HG02852 (cell line): ENCODE measurements around the gene PLAGL1.
"Not testable (repeated sequence)": the region's sequence is repeated elsewhere in the genome, so short reads cannot be mapped to it uniquely, and the experiment has no call there.

Source experiments
- ATAC-seq: cut with Tn5 transposase; IDR thresholded peaks from one replicate; pipeline ENCODE4 v1.9.1; 2021; ENCODE audit warnings: mild to moderate bottlenecking, moderate library complexity; ENCODE audit not compliant: unreplicated experiment

The PLAGL1 gene

GRCh38 chr6:144008120-144008811 lies at the start of gene PLAGL1:
Gene PLAGL1 (minus strand): TSS chr6:144008259. CDS start chr6:143948136, 60,123 bp downstream.
- ATAC-seq, result peak; percentile 74

DNA sequence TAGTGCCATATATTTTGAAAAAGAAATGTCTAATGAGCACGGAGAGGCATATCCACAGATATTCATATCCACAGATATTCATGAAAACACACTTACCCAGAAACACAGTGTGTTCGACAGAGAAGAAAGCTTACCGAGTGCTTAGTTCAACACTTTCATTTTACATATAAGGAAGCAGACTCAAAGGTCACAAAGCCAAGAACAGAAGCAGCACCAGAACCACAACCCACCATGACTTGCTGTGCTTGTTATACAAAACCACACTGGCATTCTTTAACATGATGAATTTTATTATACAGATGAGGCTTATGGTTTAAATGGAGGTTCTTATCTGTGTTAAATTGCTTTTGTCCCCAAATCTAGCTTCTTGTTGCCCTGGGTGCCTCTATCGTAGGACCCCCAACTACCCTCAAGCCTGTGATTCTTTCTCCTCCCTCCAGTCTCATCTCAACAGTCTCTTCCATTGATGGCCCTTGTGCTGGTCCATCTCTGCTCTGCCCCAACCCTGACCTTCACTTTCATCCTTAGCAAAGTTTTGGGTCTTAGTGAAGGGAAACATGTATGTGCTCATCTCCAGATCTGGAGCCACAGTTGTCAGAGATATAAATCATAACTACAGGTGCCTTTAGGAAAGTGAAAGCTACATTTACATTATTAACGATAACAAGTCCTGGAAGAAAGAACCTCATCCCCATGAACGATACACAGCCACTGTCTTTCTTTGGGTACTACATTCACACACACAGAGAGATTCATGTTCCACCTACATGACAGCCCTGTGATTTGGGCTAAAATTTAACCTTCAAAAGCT lies 47.3 kb upstream of the PLAGL1 start:
- peak; percentile 88 for ATAC-seq

DNA sequence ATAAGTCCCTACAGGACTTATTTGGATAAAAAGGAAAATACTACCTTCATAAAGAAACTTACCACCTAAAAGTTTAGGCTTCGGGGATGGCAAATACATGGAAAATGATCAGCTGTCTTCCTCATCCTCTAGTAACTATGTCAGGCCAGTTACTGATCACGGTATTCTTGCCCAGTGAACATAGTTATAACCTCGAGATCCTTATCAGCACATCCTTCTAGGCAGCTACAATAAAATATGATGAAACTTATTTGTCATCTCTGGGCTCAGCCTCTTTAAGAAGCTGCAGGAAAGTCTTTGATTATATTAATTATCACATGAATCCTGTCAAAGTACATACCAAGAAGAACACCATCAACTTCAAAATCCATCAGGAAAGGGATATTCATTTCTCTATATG lies 45.5 kb upstream of the PLAGL1 start:
- no peak for ATAC-seq

DNA sequence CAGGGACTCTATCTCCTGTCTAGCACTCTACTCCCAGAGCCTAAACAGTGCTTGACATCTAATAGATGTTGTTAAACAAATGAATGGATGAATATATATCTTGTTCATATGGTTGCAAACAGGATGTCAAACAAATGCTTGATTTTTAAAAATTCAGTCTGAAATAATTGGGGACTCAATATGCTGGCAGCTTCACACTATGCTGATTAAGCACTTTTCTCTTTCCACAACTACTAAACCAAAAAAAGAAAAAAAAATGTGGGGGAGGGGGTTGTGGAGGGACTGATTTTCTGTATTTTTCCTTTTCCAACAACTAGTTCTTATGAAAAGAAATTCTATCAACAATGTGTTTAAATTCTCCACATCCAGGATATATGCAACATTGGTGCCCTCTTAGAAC lies 44.4 kb upstream of the PLAGL1 start:
- no peak for ATAC-seq

- ATAC-seq, result no peak
These were observed 41.3 kb upstream of the PLAGL1 start for GRCh38 chr6:144049386-144049785.

DNA sequence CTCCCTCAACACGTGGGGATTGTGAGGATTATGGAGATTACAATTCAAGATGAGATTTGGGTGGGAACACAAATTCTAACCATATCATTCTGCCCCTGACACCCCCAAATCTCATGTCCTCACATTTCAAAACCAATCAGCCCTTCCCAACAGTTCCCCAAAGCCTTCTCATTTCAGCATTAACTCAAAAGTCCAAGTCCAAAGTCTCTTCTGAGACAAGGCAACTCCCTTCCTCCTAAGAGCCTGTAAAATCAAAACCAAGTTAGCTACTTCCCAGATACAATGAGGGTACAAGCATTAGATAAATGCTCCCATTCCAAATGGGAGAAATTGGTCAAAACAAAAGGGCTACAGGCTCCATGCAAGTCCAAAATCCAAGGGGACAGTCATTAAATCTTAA lies 39.6 kb upstream of the PLAGL1 start:
- ATAC-seq, result no peak

- ATAC-seq, result not testable (repeated sequence)
These were observed 38.6 kb upstream of the PLAGL1 start for GRCh38 chr6:144046672-144047071.

- not testable (repeated sequence) for ATAC-seq
These were observed 36.9 kb upstream of the PLAGL1 start for GRCh38 chr6:144044989-144045388.

GRCh38 chr6:144036835-144037195 lies 28.8 kb upstream of the PLAGL1 start:
- no peak for ATAC-seq

- peak; percentile 74 for ATAC-seq
These were observed 28.2 kb upstream of the PLAGL1 start for GRCh38 chr6:144036064-144036834.

- no peak for ATAC-seq
These were observed 27.4 kb upstream of the PLAGL1 start for GRCh38 chr6:144035416-144035815.

- no peak for ATAC-seq
These were observed 26.0 kb upstream of the PLAGL1 start for GRCh38 chr6:144033816-144034735.

GRCh38 chr6:144029452-144029851 lies 21.4 kb upstream of the PLAGL1 start:
- no peak for ATAC-seq

- ATAC-seq, result no peak
These were observed 20.0 kb upstream of the PLAGL1 start for GRCh38 chr6:144027932-144028587.

DNA sequence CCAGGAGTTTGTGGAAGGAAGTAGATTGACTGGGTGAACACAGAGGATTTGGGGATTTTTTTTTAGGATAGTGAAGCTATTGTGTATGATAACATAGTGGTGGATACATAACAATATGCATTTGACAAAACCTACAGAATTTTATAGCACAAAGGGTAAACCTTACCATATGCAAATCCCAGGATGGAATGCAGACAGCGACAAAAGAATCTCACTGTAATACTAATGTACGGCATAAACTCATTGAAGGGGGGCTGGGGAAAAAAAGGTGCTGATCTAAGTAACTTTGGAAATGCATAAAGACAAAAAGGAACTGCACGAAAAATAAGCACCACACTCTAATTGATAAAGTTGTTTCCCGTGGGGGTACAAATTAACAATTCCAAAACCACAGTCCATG lies 15.2 kb upstream of the PLAGL1 start:
- no peak for ATAC-seq

DNA sequence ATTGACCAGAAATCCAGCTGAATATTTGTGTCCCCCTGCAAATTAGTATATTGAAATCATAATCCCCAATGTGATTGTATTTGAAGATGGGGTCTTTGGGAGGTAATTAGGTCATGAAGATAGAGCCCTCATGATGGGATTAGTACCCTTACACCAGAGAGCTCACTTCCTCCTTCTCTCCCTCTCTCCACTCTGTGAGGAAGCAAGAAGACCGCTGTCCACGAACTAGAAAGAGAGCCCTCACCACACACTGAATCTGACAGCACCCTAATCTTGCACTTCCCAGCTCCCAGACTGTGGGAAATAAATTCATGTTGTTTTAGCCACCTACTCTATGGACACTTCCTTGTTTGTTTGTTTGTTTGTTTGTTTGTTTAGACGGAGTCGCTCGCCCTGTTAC lies 11.9 kb upstream of the PLAGL1 start:
- no peak for ATAC-seq

DNA sequence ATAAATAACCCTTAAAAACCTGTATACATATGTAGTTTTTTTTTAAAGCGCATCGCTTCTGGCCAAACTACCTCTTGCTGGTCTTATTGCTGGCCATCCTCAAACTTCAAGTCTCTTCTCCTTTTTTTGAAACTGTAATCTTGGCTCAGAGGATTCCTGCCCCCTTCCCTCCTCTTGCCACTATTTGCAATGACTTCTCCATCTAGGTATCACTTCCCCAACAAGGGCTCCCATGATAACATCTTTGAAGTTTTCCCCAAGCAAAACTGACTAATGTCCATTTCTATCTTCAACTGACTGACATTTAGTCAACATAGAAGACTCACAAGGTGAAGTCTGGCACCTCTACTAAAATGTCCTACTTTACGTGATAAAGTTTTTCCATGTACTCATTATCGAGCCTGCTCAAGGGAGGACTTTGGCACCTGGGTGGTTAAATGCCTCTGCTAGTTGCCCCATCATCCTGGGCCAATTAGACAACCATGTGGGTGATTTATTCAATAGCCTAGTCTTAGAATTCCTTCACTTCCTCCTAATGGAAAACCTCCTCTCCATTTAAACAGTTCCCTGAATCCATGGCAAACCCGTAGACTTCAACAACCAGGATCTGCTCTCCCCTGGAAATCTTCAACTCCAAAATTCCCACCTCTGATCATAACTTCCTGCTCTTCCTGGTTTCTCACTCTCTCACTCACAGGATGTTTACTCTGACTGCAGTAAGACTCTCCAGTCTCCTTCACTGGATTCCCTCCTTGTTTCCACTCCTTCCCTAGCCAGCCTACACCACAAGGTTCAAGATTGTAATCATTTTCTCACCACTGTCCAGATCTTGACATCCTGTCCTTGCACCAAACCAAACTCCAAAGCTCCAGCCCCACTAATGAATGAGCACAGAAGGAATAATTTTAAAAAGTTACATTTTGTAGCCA lies 9.4 kb upstream of the PLAGL1 start:
- ATAC-seq, result no peak

- peak; percentile 51 for ATAC-seq
These were observed 5.4 kb upstream of the PLAGL1 start for GRCh38 chr6:144013486-144013909.

DNA sequence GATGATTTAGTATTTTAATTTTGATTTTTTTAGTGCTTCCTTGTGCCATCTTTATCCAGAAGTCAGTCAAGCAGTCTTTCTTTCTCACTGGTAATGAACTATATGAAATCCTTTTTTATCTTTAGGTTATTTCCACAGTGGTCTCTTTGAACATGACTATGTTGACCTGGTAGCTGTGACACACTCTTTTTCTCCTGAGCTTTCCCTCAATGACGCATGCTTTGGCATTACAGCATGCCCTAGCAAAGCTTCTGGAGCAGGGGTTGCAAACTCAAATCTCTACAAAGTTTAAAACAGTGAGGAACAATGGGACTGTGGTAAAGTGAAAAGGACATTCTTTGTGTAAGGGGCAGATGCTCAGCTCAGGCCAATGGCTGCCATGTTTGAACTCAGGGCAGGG lies 4.5 kb upstream of the PLAGL1 start:
- no peak for ATAC-seq
